H1 (cell line): ENCODE data around the gene CORIN. TPM values are rescaled to one million over a fixed set of nuclear protein-coding genes. Genes with fewer than 3 reads are reported as not detected.

ENCODE experiments used
- CTCF ChIA-PET: fragments of 300-600 bp; sonication (Branson Sonifier 250); formaldehyde crosslinking; loops from one replicate; lab custom pipeline; 2021; ENCODE audit not compliant: partially characterized antibody; lab: Charles Lee
- POLR2A ChIA-PET: fragments of 300-600 bp; sonication (Branson Sonifier 250); formaldehyde crosslinking; loops from one replicate; lab custom pipeline; 2021; ENCODE audit warnings: inconsistent platforms; ENCODE audit not compliant: partially characterized antibody; lab: Charles Lee
- DNase-seq, 2 experiments: peaks; one replicate each; pipeline versions ENCODE4 v3.0.0 to v3.0.0-alpha.2; 2010 to 2022; ENCODE audit warnings: low spot score in 2 of 2, low read depth in 1 of 2, mixed read lengths in 1 of 2
- FAIRE-seq: peaks from 2 replicates; lab custom pipeline; 2011; peaks lifted over from hg19 to GRCh38; lab: Jason Lieb, UNC
- H2AFZ ChIP-seq: 2 replicates; pipeline ENCODE4 v1.8.1; 2012; ENCODE audit warnings: low read length, inconsistent platforms
- H2AK5ac ChIP-seq: 2 replicates; pipeline ENCODE4 v1.6.1; 2013; ENCODE audit warnings: low read depth, low read length
- H2BK120ac ChIP-seq: replicated peaks from 2 replicates; pipeline ENCODE3; 2013; ENCODE audit warnings: low read depth, low read length, inconsistent platforms
- H2BK12ac ChIP-seq: 2 replicates; pipeline ENCODE4 v1.6.1; 2013; ENCODE audit warnings: low read depth, low read length
- H2BK15ac ChIP-seq: 2 replicates; pipeline ENCODE4 v1.6.1; 2013; ENCODE audit warnings: low read length
- H2BK20ac ChIP-seq: 2 replicates; pipeline ENCODE4 v1.6.1; 2013; ENCODE audit warnings: low read length
- H2BK5ac ChIP-seq: 2 replicates; pipeline ENCODE4 v1.6.1; 2013; ENCODE audit warnings: low read depth, low read length
- H3K14ac ChIP-seq: 2 replicates; pipeline ENCODE4 v1.6.1; 2013; ENCODE audit warnings: inconsistent platforms; ENCODE audit not compliant: insufficient read length
- H3K18ac ChIP-seq: 2 replicates; pipeline ENCODE4 v1.6.1; 2013; ENCODE audit warnings: low read length; ENCODE audit errors: extremely low read depth
- H3K23ac ChIP-seq: 2 replicates; pipeline ENCODE4 v1.6.1; 2013; ENCODE audit warnings: inconsistent platforms; ENCODE audit not compliant: insufficient read length
- H3K23me2 ChIP-seq: 2 replicates; pipeline ENCODE4 v1.6.1; 2013; ENCODE audit warnings: low read depth, low read length
- H3K27ac ChIP-seq: 2 replicates; pipeline ENCODE4 v1.6.1; 2011; ENCODE audit warnings: low read depth, low read length, inconsistent platforms
- H3K27me3 ChIP-seq, 4 experiments: replicated peaks in 1 of 4; 1 replicate in 1 of 4; 2 replicates in 3 of 4; pipeline versions ENCODE4 v1.6.1 to v1.8.1; 2011 to 2013; ENCODE audit warnings: low read length in 3 of 4, mild to moderate bottlenecking in 3 of 4, inconsistent platforms in 2 of 4, mixed read lengths in 2 of 4, moderate library complexity in 1 of 4; ENCODE audit not compliant: control insufficient read depth in 3 of 4, insufficient read depth in 3 of 4; ENCODE audit errors: extremely low read depth in 1 of 4
- H3K36me3 ChIP-seq, 4 experiments: 2 replicates each; pipeline versions ENCODE4 v1.6.1 to v1.8.1; 2011 to 2013; ENCODE audit warnings: mild to moderate bottlenecking in 4 of 4, low read length in 3 of 4, moderate library complexity in 2 of 4, control low read depth in 1 of 4, inconsistent platforms in 1 of 4; ENCODE audit not compliant: insufficient read depth in 4 of 4, control insufficient read depth in 2 of 4
- H3K4ac ChIP-seq: replicated peaks from 2 replicates; pipeline ENCODE3; 2013; ENCODE audit warnings: low read length, low read depth, mixed read lengths, inconsistent platforms; ENCODE audit not compliant: insufficient read length
- H3K4me1 ChIP-seq, 4 experiments: replicated peaks in 1 of 4; 1 replicate in 1 of 4; 2 replicates in 3 of 4; pipeline versions ENCODE4 v1.6.1 to v1.8.1; 2011 to 2013; ENCODE audit warnings: low read length in 3 of 4, inconsistent platforms in 2 of 4, mixed read lengths in 1 of 4; ENCODE audit not compliant: insufficient read depth in 4 of 4, control insufficient read depth in 3 of 4
- H3K4me2 ChIP-seq, 2 experiments: 2 replicates each; pipeline versions ENCODE4 v1.6.1 to v1.8.1; 2011 to 2013; ENCODE audit warnings: low read depth in 2 of 2, low read length in 2 of 2, control low read depth in 1 of 2, inconsistent platforms in 1 of 2, mild to moderate bottlenecking in 1 of 2; ENCODE audit not compliant: insufficient read depth in 1 of 2
- H3K4me3 ChIP-seq, 4 experiments: fragments of 200-600, 300-600 bp in 1 of 4; sonication (generic), shearing (Covaris generic), sonication (Bioruptor Twin) in 1 of 4; 2 replicates each; pipeline versions ENCODE4 v1.5.1 to v1.8.1; 2011 to 2016; ENCODE audit warnings: low read length in 4 of 4, low read depth in 3 of 4, control low read depth in 2 of 4, inconsistent platforms in 2 of 4, mild to moderate bottlenecking in 2 of 4, mixed read lengths in 1 of 4, moderate library complexity in 1 of 4; ENCODE audit not compliant: insufficient read depth in 2 of 4; ENCODE audit errors: extremely low read depth in 1 of 4
- H3K56ac ChIP-seq: replicated peaks from 2 replicates; pipeline ENCODE3; 2013; ENCODE audit warnings: low read depth, mild to moderate bottlenecking, mixed read lengths, low read length, inconsistent platforms; ENCODE audit not compliant: insufficient read length
- H3K79me1 ChIP-seq: 2 replicates; pipeline ENCODE4 v1.6.1; 2013; ENCODE audit warnings: low read depth, low read length, control low read depth
- H3K79me2 ChIP-seq, 2 experiments: 2 replicates each; pipeline versions ENCODE4 v1.6.1 to v1.8.1; 2012 to 2013; ENCODE audit warnings: low read length in 2 of 2, mild to moderate bottlenecking in 2 of 2, inconsistent platforms in 1 of 2; ENCODE audit not compliant: insufficient read depth in 2 of 2, control insufficient read depth in 1 of 2
- H3K9ac ChIP-seq, 4 experiments: replicated peaks in 1 of 4; 1 replicate in 1 of 4; 2 replicates in 3 of 4; pipeline versions ENCODE4 v1.6.1 to v1.8.1; 2011 to 2013; ENCODE audit warnings: low read depth in 3 of 4, low read length in 3 of 4, control low read depth in 2 of 4, mild to moderate bottlenecking in 2 of 4, moderate library complexity in 2 of 4, inconsistent platforms in 1 of 4; ENCODE audit errors: extremely low read depth in 1 of 4
- H3K9me3 ChIP-seq, 2 experiments: 2 replicates each; pipeline versions ENCODE4 v1.6.1 to v1.8.1; 2012 to 2013; ENCODE audit warnings: mild to moderate bottlenecking in 2 of 2, moderate library complexity in 2 of 2, control low read depth in 1 of 2, inconsistent platforms in 1 of 2, low read depth in 1 of 2, low read length in 1 of 2, mixed read lengths in 1 of 2; ENCODE audit not compliant: insufficient read depth in 2 of 2
- H4K20me1 ChIP-seq, 2 experiments: replicated peaks in 1 of 2; 2 replicates each; pipeline versions ENCODE3 to v1.8.1; 2011 to 2013; ENCODE audit warnings: inconsistent platforms in 2 of 2, low read length in 2 of 2, mild to moderate bottlenecking in 1 of 2; ENCODE audit not compliant: insufficient read depth in 2 of 2, control insufficient read depth in 1 of 2
- H4K5ac ChIP-seq: 2 replicates; pipeline ENCODE4 v1.6.1; 2013; ENCODE audit warnings: low read length, low read depth, mixed read lengths, inconsistent platforms; ENCODE audit not compliant: insufficient read length
- H4K8ac ChIP-seq: 2 replicates; pipeline ENCODE4 v1.8.0; 2013; ENCODE audit warnings: mild to moderate bottlenecking, moderate library complexity, low read length, inconsistent platforms; ENCODE audit not compliant: insufficient read depth; ENCODE audit errors: extremely low read depth
- H4K91ac ChIP-seq: replicated peaks from 2 replicates; pipeline ENCODE3; 2013; ENCODE audit warnings: low read length, mixed read lengths, inconsistent platforms; ENCODE audit not compliant: insufficient read length
- GABPA ChIP-seq: IDR thresholded peaks from 2 replicates; pipeline ENCODE4 v1.6.1; 2011; ENCODE audit warnings: mild to moderate bottlenecking, low read length, moderate library complexity, borderline replicate concordance; ENCODE audit not compliant: insufficient read depth
- KDM1A ChIP-seq: fragments of 200-600, 300-600 bp; sonication (generic); IDR thresholded peaks from 2 replicates; pipeline ENCODE4 v1.7.1; 2016; ENCODE audit warnings: mild to moderate bottlenecking, low read length, borderline replicate concordance
- SUZ12 ChIP-seq: fragments of 200-600 bp; sonication (generic); IDR thresholded peaks from 2 replicates; pipeline ENCODE4 v1.6.1; 2012; ENCODE audit warnings: mild to moderate bottlenecking, inconsistent platforms, low read length, moderate library complexity, mixed read lengths
- polyA plus RNA-seq, 7 experiments: library from polyadenylated mRNA; depleted of rRNA in 3 of 7; stranded (reverse) in 5 of 7; unstranded in 2 of 7; fragments of >200 nt in 5 of 7; fragments of 200-250 nt in 2 of 7; gene quantifications; 1 replicate in 5 of 7; 2 replicates in 1 of 7; 4 replicates in 1 of 7; pipeline versions ENCODE4 v1.2.1 to v1.2.3, GENCODE V29; 2011 to 2013; ENCODE audit warnings: missing spikeins in 2 of 7, mixed read lengths in 2 of 7
- total RNA-seq: library from RNA; stranded (reverse); fragmentation: NEBNext Ultra II Directional; extraction: Animal tissue kit (Norgen Biotek cat#: 25700); gene quantifications from 2 replicates; pipeline ENCODE4 v1.2.1, GENCODE V29; 2021

CORIN gene
- total and polyA plus RNA-seq, 2 of the 8 experiments (the other 6 are each of a cell fraction or from before 2014, with no cell fraction given), result 0.09 to 0.32 TPM

GRCh38 chr4:47640911-47641310 lies 197.0 kb downstream of the CORIN start:
- Histone ChIP-seq H3K4me3 (no peak overlapping the region), H3K79me2 (no peaks in the 10 kb centered on the region), H4K20me1 (no peaks in the 10 kb centered on the region), H3K4me1 (peaks cover 0 to 2% (median 0%) of the 10 kb centered on the region in 4 experiments; a peak in 1 of 7 replicates), H2AK5ac (no peak overlapping the region), H4K8ac (no peak overlapping the region), H2BK12ac (no peak overlapping the region), H2AFZ (no peak overlapping the region), H3K18ac (no peak overlapping the region), H2BK5ac (no peak overlapping the region), H4K5ac (no peak overlapping the region), H2BK120ac (no peak overlapping the region), H3K4me2 (no peak overlapping the region), H2BK15ac (no peak overlapping the region), H4K91ac (no peak overlapping the region), H3K56ac (no peak overlapping the region), H3K14ac (no peak overlapping the region), H3K27ac (no peak overlapping the region), H3K27me3 (no peaks in the 10 kb centered on the region), H2BK20ac (no peak overlapping the region), H3K9ac (no peak overlapping the region)
- CTCF ChIA-PET, result no interaction called here
- no peak for FAIRE-seq
- POLR2A ChIA-PET, result no interaction called here
- no peak for DNase-seq
- no peak for TF ChIP-seq GABPA
- no peak for TF ChIP-seq KDM1A
- no peak for TF ChIP-seq SUZ12
- TF ChIP-seq, all 59 proteins: peak for 0
- Histone ChIP-seq H3K23me2 (no peaks in the 10 kb centered on the region), H3K9me3 (peaks cover 5% of the 10 kb centered on the region in 2 experiments; a peak in 1 of 4 replicates), H3K36me3 (no peaks in the 10 kb centered on the region), H3K79me1 (no peaks in the 10 kb centered on the region), H3K23ac (no peak overlapping the region), H3K4ac (no peak overlapping the region)
